ENCODE results near the gene INTU.

INTU gene

GRCh38 chr4:127622921-127623796 is 9.6 kb upstream of the INTU start:
- TF ChIP-seq CTCF (IDR thresholded peaks at IDR 0.05; ENCODE audit: extremely low read depth, insufficient read depth, missing control alignments): no peak
- in situ Hi-C loops (cut with MboI; ENCODE audit: low pct_unique_long_range_greater_than_20kb, low sequenced_read_pairs, unreplicated experiment): no loop called here
- peak; percentile 28 for DNase-seq (ENCODE audit: low spot score)

- in situ Hi-C loops (cut with MboI; ENCODE audit: low pct_unique_long_range_greater_than_20kb, low sequenced_read_pairs, unreplicated experiment): no loop called here
- no peak for DNase-seq (ENCODE audit: low spot score)
- no peak for TF ChIP-seq CTCF (IDR thresholded peaks at IDR 0.05; ENCODE audit: extremely low read depth, insufficient read depth, missing control alignments)
Observed at GRCh38 chr4:127623797-127624083, 9.0 kb upstream of the INTU start.

GRCh38 chr4:127624173-127624572 is 8.6 kb upstream of the INTU start:
- in situ Hi-C loops (cut with MboI; ENCODE audit: low pct_unique_long_range_greater_than_20kb, low sequenced_read_pairs, unreplicated experiment): no loop called here
- TF ChIP-seq CTCF (IDR thresholded peaks at IDR 0.05; ENCODE audit: extremely low read depth, insufficient read depth, missing control alignments): no peak
- no peak for DNase-seq (ENCODE audit: low spot score)

- no peak for TF ChIP-seq CTCF (IDR thresholded peaks at IDR 0.05; ENCODE audit: extremely low read depth, insufficient read depth, missing control alignments)
- in situ Hi-C loops (cut with MboI; ENCODE audit: low pct_unique_long_range_greater_than_20kb, low sequenced_read_pairs, unreplicated experiment): no loop called here
- DNase-seq (ENCODE audit: low spot score): no peak
Observed at GRCh38 chr4:127629371-127629770, 3.4 kb upstream of the INTU start.

- no peak for TF ChIP-seq CTCF (IDR thresholded peaks at IDR 0.05; ENCODE audit: extremely low read depth, insufficient read depth, missing control alignments)
- in situ Hi-C loops (cut with MboI; ENCODE audit: low pct_unique_long_range_greater_than_20kb, low sequenced_read_pairs, unreplicated experiment): no loop called here
- DNase-seq (ENCODE audit: low spot score): no peak
Observed at GRCh38 chr4:127630152-127630551, 2.6 kb upstream of the INTU start.

- DNase-seq (ENCODE audit: low spot score): no peak
- TF ChIP-seq CTCF (IDR thresholded peaks at IDR 0.05; ENCODE audit: extremely low read depth, insufficient read depth, missing control alignments): no peak
Observed at GRCh38 chr4:127631420-127631819, 1.3 kb upstream of the INTU start.

More at GRCh38 chr4:127631420-127631819, 1.3 kb upstream of the INTU start:
- in situ Hi-C loops (cut with MboI; ENCODE audit: low pct_unique_long_range_greater_than_20kb, low sequenced_read_pairs, unreplicated experiment): no loop called here

Data from GM13977 (cell line).